ENCODE data around the gene ST6GALNAC6. TPM values are rescaled to one million over a fixed set of nuclear protein-coding genes. Genes with fewer than 3 reads are reported as not detected.
"Not testable (repeated sequence)": the region's sequence is repeated elsewhere in the genome, so short reads cannot be mapped to it uniquely, and the experiment has no call there.

ST6GALNAC6 gene
- total and polyA plus RNA-seq, 2 of the 8 experiments (the other 6 are each of a cell fraction or from before 2014, with no cell fraction given) = 43.7 to 64.4 TPM

- TF ChIP-seq BCL11A (IDR thresholded peaks at IDR 0.05; ENCODE audit: low read depth in 2 of 2, low read length in 2 of 2) (no peak), JUND (IDR thresholded peaks at IDR 0.05; ENCODE audit: low read length) (no peak), ZNF274 (IDR thresholded peaks at IDR 0.05; ENCODE audit: borderline replicate concordance, extremely low read depth, low read length) (no peak)
These were observed 28.5 kb downstream of the ST6GALNAC6 start (continued) for GRCh38 chr9:127870887-127871286.

GRCh38 chr9:127870153-127870491 is 29.3 kb downstream of the ST6GALNAC6 start:
- not testable (repeated sequence) for H3K9me3 ChIP-seq (ENCODE audit: insufficient read depth in 2 of 2, low read depth in 1 of 2, low read length in 1 of 2); H2AFZ ChIP-seq (ENCODE audit: low read length); H2BK20ac ChIP-seq (ENCODE audit: low read length); H3K27ac ChIP-seq (ENCODE audit: low read depth, low read length); H4K8ac ChIP-seq (ENCODE audit: extremely low read depth, insufficient read depth, low read length); FAIRE-seq; H4K91ac ChIP-seq (replicated peaks; ENCODE audit: insufficient read length, low read length); H3K18ac ChIP-seq (ENCODE audit: extremely low read depth, low read length); H3K27me3 ChIP-seq (replicated peaks in 1 of 4; ENCODE audit: control insufficient read depth in 3 of 4, extremely low read depth in 1 of 4, insufficient read depth in 3 of 4, low read length in 3 of 4); H2BK15ac ChIP-seq (ENCODE audit: low read length); H2BK120ac ChIP-seq (replicated peaks; ENCODE audit: low read depth, low read length); H4K5ac ChIP-seq (ENCODE audit: insufficient read length, low read depth, low read length); H3K4me2 ChIP-seq (ENCODE audit: insufficient read depth in 1 of 2, low read depth in 2 of 2, low read length in 2 of 2); H2AK5ac ChIP-seq (ENCODE audit: low read depth, low read length); H3K79me2 ChIP-seq (ENCODE audit: control insufficient read depth in 1 of 2, insufficient read depth in 2 of 2, low read length in 2 of 2); H3K14ac ChIP-seq (ENCODE audit: insufficient read length); H3K36me3 ChIP-seq (ENCODE audit: control insufficient read depth in 2 of 4, insufficient read depth in 4 of 4, low read length in 3 of 4); H2BK12ac ChIP-seq (ENCODE audit: low read depth, low read length); H3K9ac ChIP-seq (replicated peaks in 1 of 4; ENCODE audit: extremely low read depth in 1 of 4, low read depth in 3 of 4, low read length in 3 of 4); H3K23ac ChIP-seq (ENCODE audit: insufficient read length); H3K4me1 ChIP-seq (replicated peaks in 1 of 4; ENCODE audit: control insufficient read depth in 3 of 4, insufficient read depth in 4 of 4, low read length in 3 of 4); DNase-seq (ENCODE audit: low read depth in 1 of 2, low spot score in 2 of 2); H4K20me1 ChIP-seq (replicated peaks in 1 of 2; ENCODE audit: control insufficient read depth in 1 of 2, insufficient read depth in 2 of 2, low read length in 2 of 2); H3K23me2 ChIP-seq (ENCODE audit: low read depth, low read length); H2BK5ac ChIP-seq (ENCODE audit: low read depth, low read length); H3K4me3 ChIP-seq (ENCODE audit: extremely low read depth in 1 of 4, insufficient read depth in 2 of 4, low read depth in 3 of 4, low read length in 4 of 4); H3K79me1 ChIP-seq (ENCODE audit: low read depth, low read length); H3K4ac ChIP-seq (replicated peaks; ENCODE audit: insufficient read length, low read depth, low read length); H3K56ac ChIP-seq (replicated peaks; ENCODE audit: insufficient read length, low read depth, low read length)
- WGBS, 2 experiments (ENCODE audit: extremely low coverage in 1 of 2, insufficient coverage in 1 of 2, insufficient read length in 1 of 2, insufficient replicate concordance in 2 of 2, low coverage in 1 of 2, low lambda C conversion rate in 2 of 2, missing lambda C conversion rate in 1 of 2) = 64% methylated on average over 3 of the region's 9 CpGs; no CpG with 5 or more reads in 1 of the 2 experiments
- ChIA-PET CTCF (ENCODE audit: partially characterized antibody) (interaction anchor here (0.5 to 9.2 kb wide), 62 partner anchors 8 to 404 kb away, joined by 3 to 116 read pairs (median 7); partner anchors contain the start of genes CFAP157, ENG, FPGS and PTRH1), POLR2A (ENCODE audit: partially characterized antibody) (interaction anchor here (0.7 to 1.7 kb wide), 13 partner anchors 8 to 380 kb away, joined by 3 to 7 read pairs (median 4); partner anchors contain the start of gene ENG)
